Tibial nerve (tissue), 4 donors: ENCODE results near the gene TRERF1. TPM values are rescaled to one million over a fixed set of nuclear protein-coding genes. Genes with fewer than 3 reads are reported as not detected.
"Not testable (repeated sequence)": the region's sequence is repeated elsewhere in the genome, so short reads cannot be mapped to it uniquely, and the experiment has no call there.

Experiments
- DNase-seq, 2 donors: peaks; one replicate each; pipeline ENCODE4 v3.0.0-alpha.2; 2019; ENCODE audit warnings: low spot score in 2 of 2
- H3K27ac ChIP-seq, 4 donors: fragments of 200-600 bp; sonication (generic) in 3 of 4; one replicate each; pipeline ENCODE4 v1.5.1; 2017 to 2019; ENCODE audit warnings: mild to moderate bottlenecking in 1 of 4
- H3K27me3 ChIP-seq, 2 donors: fragments of 200-600 bp; sonication (generic) in 1 of 2; one replicate each; pipeline versions ENCODE4 v1.5.1 to v1.6.0; 2017 to 2019
- H3K36me3 ChIP-seq, 3 donors: fragments of 200-600 bp; sonication (generic); one replicate each; pipeline ENCODE4 v1.5.1; 2018 to 2019
- H3K4me1 ChIP-seq, 4 donors: fragments of 200-600 bp; sonication (generic) in 3 of 4; one replicate each; pipeline ENCODE4 v1.5.1; 2017 to 2019
- H3K4me3 ChIP-seq, 4 donors: fragments of 200-600 bp; sonication (generic) in 3 of 4; one replicate each; pipeline ENCODE4 v1.5.1; 2017 to 2019; ENCODE audit warnings: mild to moderate bottlenecking in 1 of 4, moderate library complexity in 1 of 4
- H3K9me3 ChIP-seq, 4 donors: fragments of 200-600 bp; sonication (generic) in 3 of 4; one replicate each; pipeline ENCODE4 v1.5.1; 2017 to 2019
- CTCF ChIP-seq, 5 experiments: fragments of 200-600 bp in 3 of 5; fragments of 450-650 bp in 2 of 5; sonication (generic) in 3 of 5; IDR thresholded peaks; one replicate each; pipeline ENCODE4 v1.5.1; 2016 to 2019; ENCODE audit warnings: antibody characterized with exemption in 5 of 5, mild to moderate bottlenecking in 3 of 5, moderate library complexity in 2 of 5
- EP300 ChIP-seq, 2 donors: sonication (generic); formaldehyde crosslinking; IDR thresholded peaks; one replicate each; pipeline ENCODE4 v1.6.1; 2017; ENCODE audit warnings: antibody characterized with exemption in 2 of 2, mild to moderate bottlenecking in 1 of 2
- POLR2A ChIP-seq, 2 donors: fragments of 450-650 bp; IDR thresholded peaks; one replicate each; pipeline ENCODE4 v1.6.1; 2017; ENCODE audit warnings: antibody characterized with exemption in 2 of 2, mild to moderate bottlenecking in 2 of 2, moderate library complexity in 2 of 2
- WGBS, 2 donors: methylation state at CpG; one replicate each; pipeline ENCODE4 v1.1.5; 2018; 5-methylcytosine and 5-hydroxymethylcytosine counted together
- total RNA-seq, 4 donors: library from RNA; depleted of rRNA; stranded (reverse); fragments of >200 nt; gene quantifications; one replicate each; pipeline ENCODE4 v1.1.0, GENCODE V29; 2016

Gene TRERF1
- total RNA-seq, 4 donors from 2014 or later, result 4.2 to 7.2 (median 4.9) TPM

GRCh38 chr6:42222448-42222847 is 229.3 kb downstream of the TRERF1 start:
- TF ChIP-seq POLR2A (IDR thresholded peaks at IDR 0.05) (no peak), EP300 (IDR thresholded peaks at IDR 0.05) (no peak), CTCF (IDR thresholded peaks at IDR 0.05) (no peak)
- Histone ChIP-seq H3K27me3 (no peaks in the 10 kb centered on the region), H3K4me1 (peaks cover 0 to 5% (median 0%) of the 10 kb centered on the region in 4 donors), H3K27ac (no peak overlapping the region), H3K36me3 (peaks cover 0 to 9% (median 0%) of the 10 kb centered on the region in 3 donors), H3K9me3 (no peaks in the 10 kb centered on the region), H3K4me3 (no peak overlapping the region)
- 76 to 90% methylated on average over 7 of the region's 7 CpGs for WGBS, 2 donors
- no peak for DNase-seq

GRCh38 chr6:42221546-42221945 is 230.2 kb downstream of the TRERF1 start:
- Histone ChIP-seq H3K27ac (no peak overlapping the region), H3K9me3 (no peaks in the 10 kb centered on the region), H3K36me3 (peaks cover 0 to under 1% (median 0%) of the 10 kb centered on the region in 3 donors), H3K4me1 (peaks cover 2 to 12% (median 5%) of the 10 kb centered on the region in 4 donors), H3K27me3 (no peaks in the 10 kb centered on the region), H3K4me3 (no peak overlapping the region)
- TF ChIP-seq CTCF (IDR thresholded peaks at IDR 0.05), result no peak
- no peak for TF ChIP-seq POLR2A (IDR thresholded peaks at IDR 0.05)
- no peak for TF ChIP-seq EP300 (IDR thresholded peaks at IDR 0.05)
- WGBS, 2 donors, result 71 to 79% methylated on average over 4 of the region's 4 CpGs
- DNase-seq, result no peak

- no peak for DNase-seq
- peaks cover 3 to 19% (median 9%) of the 10 kb centered on the region in 4 donors for H3K4me1 ChIP-seq
- TF ChIP-seq CTCF (IDR thresholded peaks at IDR 0.05), result no peak
- no peak for TF ChIP-seq EP300 (IDR thresholded peaks at IDR 0.05)
- no peak for TF ChIP-seq POLR2A (IDR thresholded peaks at IDR 0.05)
- H3K9me3 ChIP-seq, result no peaks in the 10 kb centered on the region
- H3K27me3 ChIP-seq, result no peaks in the 10 kb centered on the region
- H3K4me3 ChIP-seq, result no peak overlapping the region
- no peaks in the 10 kb centered on the region for H3K36me3 ChIP-seq
- no peak overlapping the region for H3K27ac ChIP-seq
- WGBS, 2 donors, result 73% methylated on average over 6 of the region's 6 CpGs
Measured at GRCh38 chr6:42220807-42221206, 230.9 kb downstream of the TRERF1 start.

- H3K27me3 ChIP-seq, result no peaks in the 10 kb centered on the region
- H3K36me3 ChIP-seq, result peaks cover 0 to 14% (median 0%) of the 10 kb centered on the region in 3 donors
- H3K4me3 ChIP-seq, result peak within 1 kb of the TSS; percentile 53 to 77 (median 75)
- H3K9me3 ChIP-seq, result no peaks in the 10 kb centered on the region
- peaks cover 3 to 32% (median 11%) of the 10 kb centered on the region in 4 donors for H3K4me1 ChIP-seq
- 9 to 10% methylated on average over 29 of the region's 29 CpGs for WGBS, 2 donors
- TF ChIP-seq POLR2A (IDR thresholded peaks at IDR 0.05) (peak in 1 of 2 donors; percentile 47), EP300 (IDR thresholded peaks at IDR 0.05) (peak; percentile 60 to 94), CTCF (IDR thresholded peaks at IDR 0.05) (peak in 1 of 5 experiments; percentile 55)
- peak within 1 kb of the TSS; percentile 49 to 87 (median 68) for H3K27ac ChIP-seq
- DNase-seq, result peak; percentile 83 to 92
Measured at GRCh38 chr6:42217519-42218367, 234.0 kb downstream of the TRERF1 start, which contains the start of gene MRPS10. TSS of gene MRPS10 (minus strand) at chr6:42217861. CDS start at chr6:42217849, 12 bp downstream.

GRCh38 chr6:42217157-42217518 is 234.6 kb downstream of the TRERF1 start:
- no peaks in the 10 kb centered on the region for H3K27me3 ChIP-seq
- peak overlapping the region in 3 of 4 donors; percentile 49 to 87 (median 76) for H3K27ac ChIP-seq
- H3K4me1 ChIP-seq, result peaks cover 3 to 32% (median 11%) of the 10 kb centered on the region in 4 donors
- H3K36me3 ChIP-seq, result peaks cover 0 to 19% (median 0%) of the 10 kb centered on the region in 3 donors
- no peak for DNase-seq
- no peak for TF ChIP-seq CTCF (IDR thresholded peaks at IDR 0.05)
- TF ChIP-seq POLR2A (IDR thresholded peaks at IDR 0.05), result no peak
- no peak for TF ChIP-seq EP300 (IDR thresholded peaks at IDR 0.05)
- H3K9me3 ChIP-seq, result no peaks in the 10 kb centered on the region
- H3K4me3 ChIP-seq, result peak overlapping the region; percentile 53 to 77 (median 75)
- 2 to 3% methylated on average over 5 of the region's 5 CpGs for WGBS, 2 donors

GRCh38 chr6:42216495-42216894 is 235.2 kb downstream of the TRERF1 start:
- DNase-seq, H3K9me3 ChIP-seq, H3K27ac ChIP-seq, H3K27me3 ChIP-seq: not testable (repeated sequence)
- 81 to 86% methylated on average over 18 of the region's 18 CpGs for WGBS, 2 donors
- H3K4me1 ChIP-seq, result peaks cover 3 to 32% (median 11%) of the 10 kb centered on the region in 4 donors
- H3K36me3 ChIP-seq, result peaks cover 0 to 25% (median 3%) of the 10 kb centered on the region in 3 donors
- peak overlapping the region in 2 of 4 donors; percentile 75 to 77 for H3K4me3 ChIP-seq
